ENCODE measurements around the gene SLC41A1.

SLC41A1 gene

GRCh38 chr1:205817364-205817763 lies 4.4 kb upstream of the SLC41A1 start:
- TF ChIP-seq CTCF (IDR thresholded peaks at IDR 0.05; ENCODE audit: low read depth, low read length): no peak
- DNase-seq (ENCODE audit: extremely low read depth, low read depth): no peak

DNA sequence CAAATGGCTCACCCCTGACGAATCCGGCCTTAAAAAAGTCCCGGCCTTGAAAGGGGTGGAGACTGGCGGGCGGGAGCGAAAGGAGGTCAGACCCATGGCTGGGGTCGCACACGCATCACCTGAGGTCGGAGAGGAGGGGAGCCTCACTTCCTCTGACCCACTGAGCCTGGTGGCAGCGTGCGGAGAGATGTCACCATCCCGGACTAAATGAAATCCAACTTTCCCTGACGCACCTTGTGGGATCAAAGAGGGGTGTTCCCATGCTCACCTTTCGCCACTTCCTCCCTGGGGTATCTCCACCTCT lies 709 bp upstream of the SLC41A1 start:
- no peak for TF ChIP-seq CTCF (IDR thresholded peaks at IDR 0.05; ENCODE audit: low read depth, low read length)
- no peak for DNase-seq (ENCODE audit: extremely low read depth, low read depth)

- TF ChIP-seq CTCF (IDR thresholded peaks at IDR 0.05; ENCODE audit: low read depth, low read length): no peak
- DNase-seq (ENCODE audit: extremely low read depth, low read depth): no peak
These were observed 624 bp downstream of the SLC41A1 start for GRCh38 chr1:205812271-205812877.

DNA sequence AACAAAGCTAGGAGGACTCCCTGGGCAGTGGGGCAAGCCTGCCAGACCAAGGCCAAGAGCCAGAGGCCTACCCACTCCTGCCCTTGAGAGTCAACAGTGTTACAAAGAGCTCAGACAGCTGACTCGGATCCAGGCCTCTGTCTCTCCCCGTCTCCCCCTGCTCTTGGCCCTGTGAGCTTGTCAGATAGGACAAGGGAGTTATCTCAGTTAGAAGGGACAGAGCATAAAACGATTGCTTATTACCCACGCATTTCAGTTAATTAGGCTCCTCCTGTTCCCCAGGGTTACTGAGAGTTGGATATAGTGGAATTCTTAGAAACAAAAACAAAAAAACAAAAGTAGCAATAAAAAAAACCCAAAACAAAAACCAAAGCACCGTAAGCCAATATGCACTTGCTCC lies 1.3 kb downstream of the SLC41A1 start:
- TF ChIP-seq CTCF (IDR thresholded peaks at IDR 0.05; ENCODE audit: low read depth, low read length): no peak
- DNase-seq (ENCODE audit: extremely low read depth, low read depth): no peak

- no peak for DNase-seq (ENCODE audit: extremely low read depth, low read depth)
- no peak for TF ChIP-seq CTCF (IDR thresholded peaks at IDR 0.05; ENCODE audit: low read depth, low read length)
These were observed 2.4 kb downstream of the SLC41A1 start for GRCh38 chr1:205810448-205811157.

GRCh38 chr1:205809942-205810345 lies 3.1 kb downstream of the SLC41A1 start:
- TF ChIP-seq CTCF (IDR thresholded peaks at IDR 0.05; ENCODE audit: low read depth, low read length): no peak
- DNase-seq (ENCODE audit: extremely low read depth, low read depth): no peak

DNA sequence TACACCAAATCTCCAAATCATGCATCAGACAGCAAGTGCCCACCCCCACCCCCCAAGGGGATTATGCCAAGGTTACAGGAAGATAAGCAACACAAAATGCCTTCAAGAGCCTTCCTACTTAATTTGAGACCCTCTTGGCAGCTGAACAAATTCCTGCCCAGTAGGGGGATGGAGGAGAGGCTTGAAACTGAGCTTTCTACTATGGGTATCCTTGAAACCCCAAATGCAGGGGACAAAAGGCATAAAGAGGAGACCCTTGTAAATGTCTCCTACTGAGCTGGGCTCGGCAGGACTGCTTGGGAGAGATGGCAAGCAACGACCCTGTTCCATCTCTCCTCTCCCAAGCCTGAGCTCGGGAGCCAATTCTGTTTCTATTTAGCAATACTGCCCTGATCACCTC lies 3.5 kb downstream of the SLC41A1 start:
- no peak for TF ChIP-seq CTCF (IDR thresholded peaks at IDR 0.05; ENCODE audit: low read depth, low read length)
- no peak for DNase-seq (ENCODE audit: extremely low read depth, low read depth)

Measured in AG09319 (cell line).